Chondrocyte (in vitro differentiated cells): ENCODE results near the gene SIGLECL1. TPM values are rescaled to one million over a fixed set of nuclear protein-coding genes. Genes with fewer than 3 reads are reported as not detected.
"Not testable (repeated sequence)": the region's sequence is repeated elsewhere in the genome, so short reads cannot be mapped to it uniquely, and the experiment has no call there.

ENCODE experiments used
- DNase-seq: peaks from one replicate; pipeline ENCODE4 v3.0.0; 2021; ENCODE audit warnings: mixed read lengths, low spot score
- H3K27ac Mint-ChIP-seq: one replicate; pipeline ENCODE4 v1.8.0; 2021; ENCODE audit warnings: mild to moderate bottlenecking, moderate library complexity, mixed read lengths; ENCODE audit not compliant: unreplicated experiment
- H3K27me3 Mint-ChIP-seq: 2 replicates; pipeline ENCODE4 v1.8.0; 2021; ENCODE audit warnings: low read depth, mixed read lengths
- H3K36me3 Mint-ChIP-seq: 2 replicates; pipeline ENCODE4 v1.8.0; 2021; ENCODE audit warnings: low read depth, mixed read lengths
- H3K4me1 Mint-ChIP-seq: 2 replicates; pipeline ENCODE4 v1.8.0; 2021; ENCODE audit warnings: low read depth, mild to moderate bottlenecking, mixed read lengths
- H3K4me3 Mint-ChIP-seq: one replicate; pipeline ENCODE4 v1.8.0; 2021; ENCODE audit warnings: mild to moderate bottlenecking, moderate library complexity, mixed read lengths; ENCODE audit not compliant: unreplicated experiment
- H3K9me3 Mint-ChIP-seq: 2 replicates; pipeline ENCODE4 v1.8.0; 2021; ENCODE audit warnings: low read depth, mixed read lengths
- CTCF ChIP-seq: fragments of 200-600 bp; sonication (generic); IDR thresholded peaks from 2 replicates; pipeline ENCODE4 v1.5.0; 2021; ENCODE audit warnings: antibody characterized with exemption, mild to moderate bottlenecking, moderate library complexity
- total RNA-seq: library from RNA; stranded (reverse); gene quantifications from 3 replicates; pipeline ENCODE4 v1.2.1, GENCODE V29; 2021

Gene SIGLECL1
- total RNA-seq, 1 donor from 2014 or later: not detected

GRCh38 chr19:51224163-51224641 is 26.7 kb upstream of the SIGLECL1 start:
- H3K4me1 Mint-ChIP-seq: no peaks in the 10 kb centered on the region
- H3K27ac Mint-ChIP-seq: no peak overlapping the region
- no peak overlapping the region for H3K4me3 Mint-ChIP-seq
- TF ChIP-seq CTCF: no peak
- no peak for DNase-seq
- H3K36me3 Mint-ChIP-seq: no peaks in the 10 kb centered on the region
- H3K27me3 Mint-ChIP-seq: peaks cover 7% of the 10 kb centered on the region
- peaks cover 2% of the 10 kb centered on the region for H3K9me3 Mint-ChIP-seq

- H3K27me3 Mint-ChIP-seq, DNase-seq, H3K9me3 Mint-ChIP-seq, H3K27ac Mint-ChIP-seq, H3K36me3 Mint-ChIP-seq, H3K4me1 Mint-ChIP-seq, H3K4me3 Mint-ChIP-seq: not testable (repeated sequence)
These were observed 25.9 kb upstream of the SIGLECL1 start, which contains the start of gene CD33 for GRCh38 chr19:51224898-51225393. TSS of gene CD33 (plus strand) at chr19:51225080. CDS start at chr19:51225119, 39 bp downstream.

GRCh38 chr19:51226067-51226466 is 24.8 kb upstream of the SIGLECL1 start:
- Mint-ChIP-seq H3K27ac (no peak overlapping the region), H3K4me3 (no peak overlapping the region), H3K27me3 (peaks cover 5% of the 10 kb centered on the region), H3K36me3 (no peaks in the 10 kb centered on the region), H3K4me1 (no peaks in the 10 kb centered on the region), H3K9me3 (peaks cover 2% of the 10 kb centered on the region)
- no peak for DNase-seq
- no peak for TF ChIP-seq CTCF

GRCh38 chr19:51227326-51227725 is 23.6 kb upstream of the SIGLECL1 start:
- no peak for DNase-seq
- Mint-ChIP-seq H3K4me1 (no peaks in the 10 kb centered on the region), H3K9me3 (peaks cover 3% of the 10 kb centered on the region), H3K27me3 (peaks cover 5% of the 10 kb centered on the region), H3K36me3 (no peaks in the 10 kb centered on the region), H3K27ac (no peak overlapping the region), H3K4me3 (no peak overlapping the region)
- no peak for TF ChIP-seq CTCF

GRCh38 chr19:51227966-51228365 is 22.9 kb upstream of the SIGLECL1 start:
- no peak for DNase-seq
- Mint-ChIP-seq H3K36me3 (no peaks in the 10 kb centered on the region), H3K4me1 (no peaks in the 10 kb centered on the region), H3K27ac (no peak overlapping the region), H3K4me3 (no peak overlapping the region), H3K27me3 (peaks cover 5% of the 10 kb centered on the region), H3K9me3 (peaks cover 8% of the 10 kb centered on the region)
- no peak for TF ChIP-seq CTCF

GRCh38 chr19:51240866-51241265 is 10.0 kb upstream of the SIGLECL1 start:
- Mint-ChIP-seq H3K36me3 (no peaks in the 10 kb centered on the region), H3K27me3 (peaks cover 2% of the 10 kb centered on the region), H3K4me3 (no peak overlapping the region), H3K4me1 (no peaks in the 10 kb centered on the region), H3K9me3 (peaks cover 26% of the 10 kb centered on the region), H3K27ac (no peak overlapping the region)
- no peak for DNase-seq
- no peak for TF ChIP-seq CTCF
